Measurements from ENCODE around the gene REEP1. TPM values are rescaled to one million over a fixed set of nuclear protein-coding genes. Genes with fewer than 3 reads are reported as not detected.

Gene REEP1
- total RNA-seq, 1 donor from 2014 or later = 4.9 TPM

- no peak for DNase-seq
These were observed 147.5 kb downstream of the REEP1 start for GRCh38 chr2:86189782-86190416.

DNA sequence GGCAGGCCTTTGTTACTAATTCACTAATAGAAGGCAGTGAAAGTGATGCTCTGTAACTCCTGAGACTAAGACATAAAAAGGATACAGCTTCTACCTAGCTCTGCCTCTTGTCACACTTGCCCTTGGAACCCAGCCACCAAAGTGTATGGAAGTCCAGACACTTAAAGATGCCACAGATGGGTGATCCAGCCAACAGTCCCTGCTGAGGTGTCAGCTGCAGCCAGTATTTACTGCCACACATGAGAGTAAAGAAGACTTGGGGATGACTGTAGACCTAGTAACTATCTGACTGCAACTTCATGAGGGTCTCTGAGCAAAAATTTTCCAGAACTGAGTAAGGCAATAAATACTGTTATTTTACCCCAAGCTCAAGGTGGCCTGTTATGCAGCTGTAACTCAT lies 151.0 kb downstream of the REEP1 start:
- no peak for DNase-seq

GRCh38 chr2:86185517-86186212 lies 151.8 kb downstream of the REEP1 start:
- peak; percentile 12 for DNase-seq

DNA sequence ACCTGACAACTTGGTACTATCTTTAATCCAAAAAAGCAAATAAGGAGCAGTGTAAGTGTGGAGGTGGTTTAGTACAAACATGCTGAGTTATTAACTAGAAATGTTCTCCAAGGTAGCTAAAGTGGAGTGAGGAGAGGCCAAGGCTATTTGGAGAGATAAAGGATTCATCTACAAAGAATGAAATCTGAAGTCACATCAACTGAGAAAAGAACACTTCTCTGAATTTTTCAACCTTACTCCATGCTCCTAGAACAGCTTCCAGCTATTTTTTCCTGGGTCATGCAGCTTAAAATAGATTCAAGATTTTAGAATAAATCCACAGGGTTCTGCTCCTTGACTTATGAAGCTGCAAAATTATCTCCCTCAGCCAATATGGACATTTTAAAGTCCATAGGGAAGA lies 160.8 kb downstream of the REEP1 start:
- no peak for DNase-seq

DNA sequence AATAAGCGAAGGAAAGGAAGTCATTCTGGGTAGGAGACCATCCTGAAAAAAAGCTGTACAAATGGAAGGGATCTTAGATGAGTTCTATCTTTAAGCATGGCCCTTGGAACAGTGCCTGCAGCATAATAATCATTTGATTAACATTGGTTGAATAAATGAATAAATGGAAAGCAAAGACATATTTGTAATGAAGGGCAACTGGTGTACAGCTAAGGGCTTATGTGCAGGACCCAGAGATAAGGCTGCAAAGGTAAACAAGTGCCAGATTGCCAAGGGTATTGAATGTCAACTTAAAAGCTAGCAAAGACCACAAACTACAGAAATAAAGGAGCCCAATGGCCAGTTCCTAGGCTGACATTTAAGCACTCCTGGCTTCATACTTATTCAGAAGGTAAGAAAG lies 161.6 kb downstream of the REEP1 start:
- no peak for DNase-seq

GRCh38 chr2:86174445-86174844 lies 163.0 kb downstream of the REEP1 start:
- no peak for DNase-seq

DNA sequence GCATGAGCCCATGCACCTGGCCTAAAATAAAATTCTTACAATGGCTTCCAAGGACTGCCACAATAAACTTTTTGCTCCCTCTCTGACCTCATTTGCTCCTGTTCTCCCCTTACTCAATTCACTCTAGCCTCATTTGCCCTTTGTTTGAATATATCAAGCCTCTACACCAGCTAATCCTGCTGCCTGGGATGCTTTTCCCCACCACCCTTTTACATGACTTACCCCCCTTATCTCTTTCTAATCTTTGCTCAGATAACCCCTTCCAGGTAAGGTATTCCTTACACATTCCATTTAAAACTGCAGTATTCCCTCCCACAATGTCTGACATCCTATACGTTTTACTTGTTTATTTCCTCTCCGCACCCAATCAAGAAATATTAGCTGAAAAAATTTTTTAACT lies 164.8 kb downstream of the REEP1 start:
- no peak for DNase-seq

- no peak for DNase-seq
These were observed 166.1 kb downstream of the REEP1 start for GRCh38 chr2:86171295-86171694.

DNA sequence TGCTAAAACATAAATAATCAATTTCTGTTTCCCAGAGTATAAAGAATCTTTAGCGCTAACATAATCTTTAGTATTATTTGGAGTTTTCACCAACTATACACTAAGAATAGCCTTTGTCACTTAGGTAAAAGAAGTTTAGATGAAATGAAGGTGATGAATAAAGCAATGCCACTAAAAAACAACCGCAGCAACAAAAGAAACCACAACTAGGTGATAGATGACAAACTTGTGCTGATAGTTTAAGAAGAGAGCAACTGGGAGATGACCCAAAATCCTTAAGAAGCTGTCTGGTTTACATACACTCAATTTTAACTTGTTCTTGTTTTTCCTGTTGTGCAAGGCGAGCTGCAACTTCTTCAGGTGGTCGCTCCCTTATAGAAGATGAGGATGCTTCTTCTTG lies 167.0 kb downstream of the REEP1 start:
- no peak for DNase-seq

Other genes starting within 250 kb of the REEP1 start
- gene POLR1A, start 231.7 kb downstream of the REEP1 start, total RNA-seq = 13.6 and 26.2 TPM in 2 replicates
- gene PTCD3, start 231.4 kb downstream of the REEP1 start, total RNA-seq = 82.2 and 93.4 TPM in 2 replicates
- gene IMMT, start 142.2 kb downstream of the REEP1 start, total RNA-seq = 58.5 and 91.5 TPM in 2 replicates
- 43.2 and 63.1 TPM in 2 replicates for gene MRPL35, start 138.2 kb downstream of the REEP1 start, total RNA-seq
- gene KDM3A, start 103.7 kb upstream of the REEP1 start, total RNA-seq = 27.2 and 32.6 TPM in 2 replicates
- 125 and 183 TPM in 2 replicates for gene CHMP3, start 225.8 kb upstream of the REEP1 start, total RNA-seq

All from dermis blood vessel endothelial cell (primary cell).